Activated naive CD4-positive, alpha-beta T cell treated with anti-CD3 and anti-CD28 coated beads, Interleukin-2, amount 10 ng/mL, durations not matched to agents 5 hours and 36 hours (primary cell): ENCODE results near the gene ANKRD36. TPM values are rescaled to one million over a fixed set of nuclear protein-coding genes. Genes with fewer than 3 reads are reported as not detected.

Experiments used
- total RNA-seq, 2 experiments: library from RNA; stranded (reverse); gene quantifications; one replicate each; pipeline ENCODE4 v1.2.3, GENCODE V29; 2021

ANKRD36 gene
- 10 to 100 TPM; 53.7 to 58.0 TPM for total RNA-seq

DNA sequence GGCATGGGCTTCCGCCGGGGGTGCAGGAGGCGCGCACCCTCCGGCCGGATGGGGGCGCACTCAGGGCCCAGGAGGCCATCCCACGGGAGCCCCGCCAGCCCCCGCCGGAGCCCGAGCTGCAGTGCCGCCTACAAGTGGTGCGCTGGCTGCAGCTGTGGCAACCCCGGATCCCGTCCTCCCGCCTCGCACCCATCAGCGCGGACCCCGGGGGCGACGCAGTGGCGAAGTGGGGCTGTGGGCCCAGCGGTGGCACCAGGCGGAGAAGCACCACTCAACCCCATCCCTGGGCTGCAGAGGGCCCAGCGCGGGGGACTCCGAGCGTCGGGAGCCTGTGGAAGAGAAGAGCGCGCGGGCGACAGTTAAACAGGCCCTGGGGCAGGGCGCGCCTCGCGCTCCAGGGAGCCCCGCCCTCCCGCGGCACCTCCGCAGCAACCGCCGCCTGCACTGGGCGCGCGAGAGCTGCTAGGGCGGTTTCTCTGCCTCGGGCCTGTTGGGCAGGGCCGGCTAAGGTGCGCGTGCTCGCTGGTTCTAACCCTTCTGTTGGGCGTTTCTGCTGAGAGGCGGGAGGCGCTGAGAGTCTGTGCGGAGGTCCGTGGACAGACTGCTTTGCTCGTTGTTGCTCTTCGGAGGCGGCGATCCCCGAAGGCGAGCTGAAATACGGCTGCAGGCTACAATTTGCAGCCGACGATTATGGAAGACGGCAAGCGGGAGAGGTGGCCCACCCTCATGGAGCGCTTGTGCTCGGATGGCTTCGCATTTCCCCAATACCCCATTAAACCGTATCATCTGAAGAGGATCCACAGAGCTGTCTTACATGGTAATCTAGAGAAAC lies at the start of gene ANKRD36:
Gene ANKRD36 (plus strand): TSS at position 104 of the 832 bp plus-strand sequence. CDS start 587 bp downstream, at position 691.

DNA sequence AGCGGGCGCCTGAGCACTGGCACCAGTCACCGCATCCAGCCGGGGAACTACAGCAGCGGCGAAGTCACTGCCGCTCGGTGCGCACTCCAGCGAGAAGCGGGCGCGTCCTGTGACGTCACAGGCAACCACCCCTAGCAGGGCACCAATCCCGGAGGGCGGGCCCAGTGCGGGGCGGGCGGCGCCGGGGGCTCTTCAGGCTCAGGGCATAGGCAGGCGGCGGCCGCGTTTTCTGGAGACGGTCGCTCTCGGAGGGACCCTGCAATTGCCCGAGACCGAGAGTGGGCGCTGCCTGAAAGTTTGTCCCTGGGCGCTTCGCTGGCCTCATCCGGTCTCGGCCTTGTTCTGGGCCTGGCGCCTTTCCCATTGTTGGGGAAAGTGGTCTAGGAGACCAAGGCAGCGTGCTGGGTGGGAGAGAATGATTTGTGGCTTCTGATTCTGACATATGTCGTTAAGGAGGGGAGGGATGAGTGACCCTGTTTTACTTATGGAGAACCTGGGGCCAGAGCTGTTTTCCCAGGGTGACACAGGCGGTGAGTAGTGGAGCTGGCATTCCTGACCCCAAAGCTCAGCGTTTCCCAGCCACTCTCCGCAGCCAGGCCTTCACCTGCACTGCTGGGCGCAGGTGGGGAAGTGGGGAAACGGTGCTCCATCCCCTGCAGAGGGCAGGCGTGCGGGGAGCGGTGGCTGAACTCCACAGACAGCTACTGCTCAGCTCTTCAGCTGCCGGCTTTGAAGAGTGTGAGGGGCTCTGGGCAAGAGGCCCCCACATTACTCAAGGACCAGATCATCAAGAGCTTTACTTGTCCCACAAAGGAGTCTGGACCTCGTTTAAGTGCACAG lies 18.0 kb upstream of the ANKRD36 start, which contains the start of gene FAHD2B:
Gene FAHD2B (minus strand): TSS at position 111 of the 840 bp plus-strand sequence. CDS start 3,176 bp downstream, outside the sequence.

Other genes starting within 250 kb of the ANKRD36 start
- 10 to 100 TPM; 36.6 to 37.7 TPM for gene SEMA4C, start 243.1 kb upstream of the ANKRD36 start, total RNA-seq
- gene FAM178B, start 126.6 kb upstream of the ANKRD36 start, total RNA-seq: 1 to 10 TPM; 1.3 to 1.6 TPM
- gene FAHD2B, start 18.3 kb upstream of the ANKRD36 start, total RNA-seq: 10 to 100 TPM; 20.5 to 23.1 TPM